ENCODE results near the gene CNPPD1. TPM values are rescaled to one million over a fixed set of nuclear protein-coding genes. Genes with fewer than 3 reads are reported as not detected.

Gene CNPPD1
- total and polyA plus RNA-seq, 4 donors = 16.5 to 39.8 (median 21.6) TPM

DNA sequence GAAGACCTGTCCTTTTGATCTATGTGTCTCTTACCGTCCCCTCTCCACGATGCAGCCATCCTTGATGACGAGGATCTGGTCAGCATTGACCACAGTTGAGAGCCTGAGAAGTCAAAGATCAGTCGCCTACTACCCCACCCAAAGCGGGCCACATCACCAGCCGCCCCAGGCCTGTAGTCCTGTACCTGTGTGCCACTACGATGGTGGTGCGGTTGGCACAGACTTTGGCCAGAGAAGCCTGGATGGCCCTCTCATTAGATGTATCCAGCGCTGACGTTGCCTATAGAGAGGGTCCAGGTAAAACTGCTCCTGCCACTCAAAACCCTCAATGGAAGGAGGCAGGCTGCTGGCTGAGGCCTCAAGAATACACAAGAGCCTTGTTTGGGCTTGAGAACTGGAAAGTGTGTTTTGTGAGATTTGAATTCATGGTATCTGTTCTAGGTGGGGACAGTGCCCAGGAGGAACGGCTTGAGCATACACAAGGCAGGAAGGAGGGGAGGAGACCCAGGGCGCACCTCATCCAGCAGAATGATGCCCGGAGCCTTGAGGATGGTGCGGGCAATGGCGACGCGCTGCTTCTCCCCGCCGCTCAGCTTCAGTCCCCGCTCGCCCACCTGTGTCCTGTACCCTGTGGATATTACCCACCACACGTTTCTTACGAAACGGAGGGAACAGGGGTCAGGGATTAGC is 33.6 kb upstream of the CNPPD1 start:
- H3K9ac ChIP-seq (ENCODE audit: low read depth in 1 of 2, low read length in 2 of 2) = no peak overlapping the region
- TF ChIP-seq SP1 (IDR thresholded peaks at IDR 0.05) = no peak
- no peak for TF ChIP-seq RAD21 (IDR thresholded peaks at IDR 0.05)
- no peak for TF ChIP-seq RXRA (IDR thresholded peaks at IDR 0.05)
- TF ChIP-seq, protein P1, sequence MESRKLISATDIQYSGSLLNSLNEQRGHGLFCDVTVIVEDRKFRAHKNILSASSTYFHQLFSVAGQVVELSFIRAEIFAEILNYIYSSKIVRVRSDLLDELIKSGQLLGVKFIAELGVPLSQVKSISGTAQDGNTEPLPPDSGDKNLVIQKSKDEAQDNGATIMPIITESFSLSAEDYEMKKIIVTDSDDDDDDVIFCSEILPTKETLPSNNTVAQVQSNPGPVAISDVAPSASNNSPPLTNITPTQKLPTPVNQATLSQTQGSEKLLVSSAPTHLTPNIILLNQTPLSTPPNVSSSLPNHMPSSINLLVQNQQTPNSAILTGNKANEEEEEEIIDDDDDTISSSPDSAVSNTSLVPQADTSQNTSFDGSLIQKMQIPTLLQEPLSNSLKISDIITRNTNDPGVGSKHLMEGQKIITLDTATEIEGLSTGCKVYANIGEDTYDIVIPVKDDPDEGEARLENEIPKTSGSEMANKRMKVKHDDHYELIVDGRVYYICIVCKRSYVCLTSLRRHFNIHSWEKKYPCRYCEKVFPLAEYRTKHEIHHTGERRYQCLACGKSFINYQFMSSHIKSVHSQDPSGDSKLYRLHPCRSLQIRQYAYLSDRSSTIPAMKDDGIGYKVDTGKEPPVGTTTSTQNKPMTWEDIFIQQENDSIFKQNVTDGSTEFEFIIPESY (IDR thresholded peaks at IDR 0.05) = no peak
- TF ChIP-seq, protein P2, sequence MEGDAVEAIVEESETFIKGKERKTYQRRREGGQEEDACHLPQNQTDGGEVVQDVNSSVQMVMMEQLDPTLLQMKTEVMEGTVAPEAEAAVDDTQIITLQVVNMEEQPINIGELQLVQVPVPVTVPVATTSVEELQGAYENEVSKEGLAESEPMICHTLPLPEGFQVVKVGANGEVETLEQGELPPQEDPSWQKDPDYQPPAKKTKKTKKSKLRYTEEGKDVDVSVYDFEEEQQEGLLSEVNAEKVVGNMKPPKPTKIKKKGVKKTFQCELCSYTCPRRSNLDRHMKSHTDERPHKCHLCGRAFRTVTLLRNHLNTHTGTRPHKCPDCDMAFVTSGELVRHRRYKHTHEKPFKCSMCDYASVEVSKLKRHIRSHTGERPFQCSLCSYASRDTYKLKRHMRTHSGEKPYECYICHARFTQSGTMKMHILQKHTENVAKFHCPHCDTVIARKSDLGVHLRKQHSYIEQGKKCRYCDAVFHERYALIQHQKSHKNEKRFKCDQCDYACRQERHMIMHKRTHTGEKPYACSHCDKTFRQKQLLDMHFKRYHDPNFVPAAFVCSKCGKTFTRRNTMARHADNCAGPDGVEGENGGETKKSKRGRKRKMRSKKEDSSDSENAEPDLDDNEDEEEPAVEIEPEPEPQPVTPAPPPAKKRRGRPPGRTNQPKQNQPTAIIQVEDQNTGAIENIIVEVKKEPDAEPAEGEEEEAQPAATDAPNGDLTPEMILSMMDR (IDR thresholded peaks at IDR 0.05; ENCODE audit: low read depth, low read length, missing input control) = no peak
- TF ChIP-seq EGR1 (IDR thresholded peaks at IDR 0.05; ENCODE audit: low read depth in 2 of 2) = no peak
- no peak for TF ChIP-seq TAF1 (conservative IDR thresholded peaks at IDR 0.05)
- TF ChIP-seq HNF4G (IDR thresholded peaks at IDR 0.05) = no peak
- no peak for TF ChIP-seq FOXA2 (IDR thresholded peaks at IDR 0.05)
- TF ChIP-seq HNF4A (conservative IDR thresholded peaks at IDR 0.05) = no peak
- TF ChIP-seq, protein P3, sequence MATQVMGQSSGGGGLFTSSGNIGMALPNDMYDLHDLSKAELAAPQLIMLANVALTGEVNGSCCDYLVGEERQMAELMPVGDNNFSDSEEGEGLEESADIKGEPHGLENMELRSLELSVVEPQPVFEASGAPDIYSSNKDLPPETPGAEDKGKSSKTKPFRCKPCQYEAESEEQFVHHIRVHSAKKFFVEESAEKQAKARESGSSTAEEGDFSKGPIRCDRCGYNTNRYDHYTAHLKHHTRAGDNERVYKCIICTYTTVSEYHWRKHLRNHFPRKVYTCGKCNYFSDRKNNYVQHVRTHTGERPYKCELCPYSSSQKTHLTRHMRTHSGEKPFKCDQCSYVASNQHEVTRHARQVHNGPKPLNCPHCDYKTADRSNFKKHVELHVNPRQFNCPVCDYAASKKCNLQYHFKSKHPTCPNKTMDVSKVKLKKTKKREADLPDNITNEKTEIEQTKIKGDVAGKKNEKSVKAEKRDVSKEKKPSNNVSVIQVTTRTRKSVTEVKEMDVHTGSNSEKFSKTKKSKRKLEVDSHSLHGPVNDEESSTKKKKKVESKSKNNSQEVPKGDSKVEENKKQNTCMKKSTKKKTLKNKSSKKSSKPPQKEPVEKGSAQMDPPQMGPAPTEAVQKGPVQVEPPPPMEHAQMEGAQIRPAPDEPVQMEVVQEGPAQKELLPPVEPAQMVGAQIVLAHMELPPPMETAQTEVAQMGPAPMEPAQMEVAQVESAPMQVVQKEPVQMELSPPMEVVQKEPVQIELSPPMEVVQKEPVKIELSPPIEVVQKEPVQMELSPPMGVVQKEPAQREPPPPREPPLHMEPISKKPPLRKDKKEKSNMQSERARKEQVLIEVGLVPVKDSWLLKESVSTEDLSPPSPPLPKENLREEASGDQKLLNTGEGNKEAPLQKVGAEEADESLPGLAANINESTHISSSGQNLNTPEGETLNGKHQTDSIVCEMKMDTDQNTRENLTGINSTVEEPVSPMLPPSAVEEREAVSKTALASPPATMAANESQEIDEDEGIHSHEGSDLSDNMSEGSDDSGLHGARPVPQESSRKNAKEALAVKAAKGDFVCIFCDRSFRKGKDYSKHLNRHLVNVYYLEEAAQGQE (IDR thresholded peaks at IDR 0.05) = no peak
- no peak for TF ChIP-seq YY1 (IDR thresholded peaks at IDR 0.05)
- no peak for TF ChIP-seq JUND (IDR thresholded peaks at IDR 0.05)
- no peak for TF ChIP-seq GABPA (IDR thresholded peaks at IDR 0.05 in 1 of 2, conservative IDR thresholded peaks at IDR 0.05 in 1 of 2)
- TF ChIP-seq NR2F2 (IDR thresholded peaks at IDR 0.05) = no peak
- TF ChIP-seq, protein P4, sequence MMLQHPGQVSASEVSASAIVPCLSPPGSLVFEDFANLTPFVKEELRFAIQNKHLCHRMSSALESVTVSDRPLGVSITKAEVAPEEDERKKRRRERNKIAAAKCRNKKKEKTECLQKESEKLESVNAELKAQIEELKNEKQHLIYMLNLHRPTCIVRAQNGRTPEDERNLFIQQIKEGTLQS (IDR thresholded peaks at IDR 0.05) = no peak
- TF ChIP-seq FOXA1 (IDR thresholded peaks at IDR 0.05) = no peak
- TF ChIP-seq, protein P5, sequence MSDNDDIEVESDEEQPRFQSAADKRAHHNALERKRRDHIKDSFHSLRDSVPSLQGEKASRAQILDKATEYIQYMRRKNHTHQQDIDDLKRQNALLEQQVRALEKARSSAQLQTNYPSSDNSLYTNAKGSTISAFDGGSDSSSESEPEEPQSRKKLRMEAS (IDR thresholded peaks at IDR 0.05) = no peak
- WGBS = 95% methylated on average over 24 of the region's 24 CpGs
- no peaks in the 10 kb centered on the region for H3K27me3 ChIP-seq (ENCODE audit: control insufficient read depth in 4 of 4, insufficient read depth in 4 of 4, low read length in 3 of 4)
- H3K4me1 ChIP-seq (ENCODE audit: control insufficient read depth in 4 of 4, insufficient read depth in 4 of 4, low read length in 3 of 4) = peaks cover 3 to 26% (median 23%) of the 10 kb centered on the region in 4 donors
- no peak overlapping the region for H3K27ac ChIP-seq (ENCODE audit: low read depth in 1 of 2, low read length in 2 of 2)
- H3K9me3 ChIP-seq (ENCODE audit: control insufficient read depth in 4 of 4, low read length in 3 of 4) = no peaks in the 10 kb centered on the region
- peak; percentile 27 for DNase-seq (ENCODE audit: low spot score)
- H3K4me3 ChIP-seq (ENCODE audit: low read depth in 1 of 3, low read length in 3 of 3) = no peak overlapping the region
- peaks cover 11 to 37% (median 15%) of the 10 kb centered on the region in 4 donors for H3K36me3 ChIP-seq (ENCODE audit: control insufficient read depth in 4 of 4, insufficient read depth in 3 of 4, low read depth in 1 of 4, low read length in 3 of 4)

Data from liver (tissue), 9 donors.